Peyer's patch (tissue), 4 donors: ENCODE measurements around the gene TDP1.

Experiments used
- POLR2A ChIP-seq, 2 donors: fragments of 450-650 bp; IDR thresholded peaks; one replicate each; pipeline ENCODE4 v1.5.1; 2017; ENCODE audit warnings: antibody characterized with exemption in 2 of 2, mild to moderate bottlenecking in 2 of 2, moderate library complexity in 2 of 2
- TF ChIP-seq, protein P1 (sequence below), 6 experiments: fragments of 450-650 bp in 4 of 6; fragments of 200-600 bp in 2 of 6; sonication (generic) in 1 of 6; IDR thresholded peaks; one replicate each; pipeline ENCODE4 v1.5.1; 2017 to 2019; ENCODE audit warnings: antibody characterized with exemption in 6 of 6, mild to moderate bottlenecking in 3 of 6, moderate library complexity in 1 of 6

DNA sequence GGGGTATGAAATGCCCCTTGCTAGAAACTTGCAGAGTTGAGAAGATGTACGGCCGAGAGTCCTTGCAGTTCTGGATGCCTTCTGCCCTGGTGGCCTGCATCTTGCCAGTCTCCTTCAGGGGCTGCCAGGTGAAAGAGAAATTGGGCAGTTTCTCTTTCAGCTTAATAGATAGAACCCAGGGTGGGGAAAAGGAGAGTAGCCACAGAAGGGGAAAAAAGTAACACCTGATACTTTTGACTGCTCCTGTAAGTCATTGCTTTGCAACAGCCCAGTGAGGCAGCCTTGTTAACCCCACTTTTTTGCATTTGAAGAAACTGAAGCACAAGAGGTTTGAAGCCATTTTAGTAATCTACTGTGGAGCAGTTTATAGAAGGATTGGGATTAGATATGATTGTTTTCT, 27.6 kb downstream of the TDP1 start:
- TF ChIP-seq, protein P1, sequence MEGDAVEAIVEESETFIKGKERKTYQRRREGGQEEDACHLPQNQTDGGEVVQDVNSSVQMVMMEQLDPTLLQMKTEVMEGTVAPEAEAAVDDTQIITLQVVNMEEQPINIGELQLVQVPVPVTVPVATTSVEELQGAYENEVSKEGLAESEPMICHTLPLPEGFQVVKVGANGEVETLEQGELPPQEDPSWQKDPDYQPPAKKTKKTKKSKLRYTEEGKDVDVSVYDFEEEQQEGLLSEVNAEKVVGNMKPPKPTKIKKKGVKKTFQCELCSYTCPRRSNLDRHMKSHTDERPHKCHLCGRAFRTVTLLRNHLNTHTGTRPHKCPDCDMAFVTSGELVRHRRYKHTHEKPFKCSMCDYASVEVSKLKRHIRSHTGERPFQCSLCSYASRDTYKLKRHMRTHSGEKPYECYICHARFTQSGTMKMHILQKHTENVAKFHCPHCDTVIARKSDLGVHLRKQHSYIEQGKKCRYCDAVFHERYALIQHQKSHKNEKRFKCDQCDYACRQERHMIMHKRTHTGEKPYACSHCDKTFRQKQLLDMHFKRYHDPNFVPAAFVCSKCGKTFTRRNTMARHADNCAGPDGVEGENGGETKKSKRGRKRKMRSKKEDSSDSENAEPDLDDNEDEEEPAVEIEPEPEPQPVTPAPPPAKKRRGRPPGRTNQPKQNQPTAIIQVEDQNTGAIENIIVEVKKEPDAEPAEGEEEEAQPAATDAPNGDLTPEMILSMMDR (IDR thresholded peaks at IDR 0.05), result no peak
- TF ChIP-seq POLR2A (IDR thresholded peaks at IDR 0.05), result no peak
